ENCODE measurements around the gene CASKIN2.

GRCh38 chr17:75508931-75509361, 6.4 kb downstream of the CASKIN2 start:
- TF ChIP-seq EZH2 (IDR thresholded peaks at IDR 0.05; ENCODE audit: low read depth), result no peak
- no peak for TF ChIP-seq CTCF (conservative IDR thresholded peaks at IDR 0.05)
